Kidney epithelial cell (primary cell): Measurements from ENCODE around the gene EML1. TPM values are rescaled to one million over a fixed set of nuclear protein-coding genes. Genes with fewer than 3 reads are reported as not detected.

Source experiments
- DNase-seq: peaks from one replicate; pipeline ENCODE4 v3.0.0-alpha.2; 2010; ENCODE audit warnings: low read depth
- H3K27me3 ChIP-seq: 2 replicates; pipeline ENCODE4 v1.6.0; 2011; ENCODE audit warnings: low read length; ENCODE audit not compliant: control insufficient read depth, insufficient read depth
- H3K36me3 ChIP-seq: 2 replicates; pipeline ENCODE4 v1.5.1; 2011; ENCODE audit warnings: low read length; ENCODE audit not compliant: control insufficient read depth, insufficient read depth
- H3K4me3 ChIP-seq: 2 replicates; pipeline ENCODE4 v1.5.1; 2011; ENCODE audit warnings: low read depth, mild to moderate bottlenecking, control low read depth, low read length
- CTCF ChIP-seq: IDR thresholded peaks from 2 replicates; pipeline ENCODE4 v1.5.1; 2011; ENCODE audit warnings: mild to moderate bottlenecking, moderate library complexity, low read length, control low read depth, inconsistent platforms; ENCODE audit not compliant: insufficient read depth, poor library complexity, severe bottlenecking
- total RNA-seq: library from RNA; depleted of rRNA; stranded (reverse); fragments of >200 nt; gene quantifications from 2 replicates; pipeline ENCODE4 v1.2.3, GENCODE V29; 2015

The EML1 gene
- total RNA-seq, 1 donor from 2014 or later, result 11.6 TPM

- Histone ChIP-seq H3K4me3 (no peak overlapping the region), H3K27me3 (no peaks in the 10 kb centered on the region), H3K36me3 (no peaks in the 10 kb centered on the region)
- no peak for TF ChIP-seq CTCF
- no peak for DNase-seq
Observed at GRCh38 chr14:99908653-99909250, 115.5 kb downstream of the EML1 start.

- TF ChIP-seq CTCF, result no peak
- Histone ChIP-seq H3K36me3 (no peaks in the 10 kb centered on the region), H3K4me3 (no peak overlapping the region), H3K27me3 (no peaks in the 10 kb centered on the region)
- no peak for DNase-seq
Observed at GRCh38 chr14:99909513-99910064, 116.4 kb downstream of the EML1 start.

GRCh38 chr14:99910337-99911309 is 117.4 kb downstream of the EML1 start:
- H3K36me3 ChIP-seq, result no peaks in the 10 kb centered on the region
- H3K4me3 ChIP-seq, result no peak overlapping the region
- TF ChIP-seq CTCF, result no peak
- peak; percentile 84 for DNase-seq
- H3K27me3 ChIP-seq, result no peaks in the 10 kb centered on the region

GRCh38 chr14:99915305-99916090 is 122.3 kb downstream of the EML1 start:
- Histone ChIP-seq H3K4me3 (no peak overlapping the region), H3K27me3 (no peaks in the 10 kb centered on the region), H3K36me3 (no peaks in the 10 kb centered on the region)
- TF ChIP-seq CTCF, result no peak
- no peak for DNase-seq

GRCh38 chr14:99916091-99916383 is 122.8 kb downstream of the EML1 start:
- no peak for DNase-seq
- H3K27me3 ChIP-seq, result no peaks in the 10 kb centered on the region
- no peak for TF ChIP-seq CTCF
- H3K4me3 ChIP-seq, result no peak overlapping the region
- H3K36me3 ChIP-seq, result no peaks in the 10 kb centered on the region
